HG02623 (cell line): ENCODE results near the gene FHL2.

Source experiments
- ATAC-seq: cut with Tn5 transposase; IDR thresholded peaks from one replicate; pipeline ENCODE4 v1.9.1; 2021; ENCODE audit warnings: moderate library complexity; ENCODE audit not compliant: unreplicated experiment

Gene FHL2

DNA sequence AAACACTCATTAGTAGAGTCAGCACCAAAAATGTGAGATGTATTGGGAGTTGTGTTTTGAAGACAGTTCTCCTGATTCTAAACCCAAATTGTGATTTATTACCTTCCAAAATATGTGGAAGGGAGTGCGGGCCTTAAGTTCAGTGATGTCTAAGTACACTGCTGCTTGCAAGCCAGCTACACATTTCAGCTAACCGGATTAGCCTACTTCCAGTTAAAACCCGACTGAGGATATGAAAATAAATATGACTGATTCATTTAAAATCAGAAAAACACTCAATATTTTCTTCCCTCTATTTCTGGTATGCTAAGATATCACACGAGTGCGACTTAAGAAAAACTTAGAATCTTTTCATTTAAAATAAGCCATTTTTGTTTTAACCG, 907 bp downstream of the FHL2 start:
- no peak for ATAC-seq

DNA sequence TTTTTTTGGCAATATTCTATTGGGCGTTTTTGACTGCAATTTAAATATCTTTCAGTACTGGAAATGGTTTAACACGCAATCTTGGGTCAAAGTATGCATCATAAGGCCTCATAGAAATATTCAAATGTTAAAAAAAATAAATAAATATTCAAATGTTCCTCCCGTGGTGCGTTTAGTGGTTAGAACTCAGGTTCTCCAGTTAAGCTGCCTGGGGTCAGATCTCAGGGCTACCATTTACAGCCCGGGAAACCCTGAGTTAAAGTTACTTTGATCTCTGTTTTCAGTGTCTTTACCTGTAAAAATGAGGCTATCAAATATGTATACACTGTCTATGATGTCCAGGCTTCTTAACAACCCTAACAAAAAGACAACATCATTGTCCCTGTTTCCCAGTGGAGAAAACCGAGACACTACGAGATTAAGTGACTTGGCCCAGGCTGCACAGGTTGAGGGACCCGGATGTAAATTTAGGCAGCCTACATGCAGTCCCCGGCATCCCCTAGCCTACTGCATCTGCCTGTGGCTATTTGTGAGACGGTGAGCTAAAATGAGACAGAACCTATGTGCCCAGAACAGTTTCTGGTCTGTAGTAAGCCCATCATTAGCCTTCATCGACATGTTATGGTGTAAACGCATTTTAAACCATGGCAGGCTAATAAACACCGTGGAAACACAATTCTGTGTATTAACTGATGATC, 1.7 kb downstream of the FHL2 start:
- no peak for ATAC-seq

GRCh38 chr2:105396254-105397024, 2.4 kb downstream of the FHL2 start:
- no peak for ATAC-seq

DNA sequence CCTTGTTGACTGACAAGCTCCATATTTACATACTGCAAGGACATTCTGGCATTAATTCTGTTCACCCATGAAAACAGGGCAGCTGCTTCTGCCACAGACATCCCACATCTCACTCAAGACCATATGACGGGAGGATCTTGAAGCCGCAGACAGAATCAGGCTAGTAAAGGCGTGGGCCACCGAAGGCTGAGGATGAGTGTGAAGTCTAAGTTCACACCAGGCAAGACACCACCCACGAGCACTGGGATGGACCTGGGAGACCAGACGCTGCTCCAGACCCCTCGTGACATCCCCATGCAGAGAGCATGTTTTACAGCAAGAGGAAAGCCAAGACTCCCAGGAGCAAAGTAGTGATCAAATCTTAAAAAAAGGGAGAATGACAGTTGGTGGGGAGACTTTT, 3.2 kb downstream of the FHL2 start:
- ATAC-seq, result no peak

DNA sequence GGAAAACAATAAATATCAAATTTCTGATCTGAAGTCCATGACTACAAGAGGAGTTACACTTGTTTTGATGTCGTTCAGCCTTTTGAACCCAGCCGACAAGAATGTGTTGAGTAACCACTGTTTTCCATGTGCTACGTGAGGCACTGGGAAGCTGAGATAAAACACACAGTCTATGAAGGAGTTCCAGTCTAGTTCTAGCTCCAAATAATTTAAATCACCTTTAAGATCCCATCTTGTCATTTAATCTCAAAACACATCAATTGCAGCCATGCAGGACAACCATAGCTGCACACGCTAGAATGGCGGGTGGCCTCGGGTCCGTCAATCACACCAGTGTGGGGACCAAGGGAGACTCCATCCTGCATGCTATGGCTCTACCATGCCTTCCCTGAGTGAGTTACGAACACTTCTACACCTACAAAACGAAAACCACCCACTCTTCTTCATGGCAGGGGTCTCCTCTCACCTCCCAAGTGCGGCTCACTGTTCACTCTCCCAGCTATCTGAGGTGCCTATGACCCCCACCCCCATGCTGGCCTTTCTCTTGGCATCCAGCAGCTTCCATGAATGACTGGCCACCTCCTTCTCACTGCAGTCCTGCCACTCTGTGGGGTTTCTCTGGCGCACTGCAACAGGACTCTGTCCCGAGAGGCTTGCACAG, 3.8 kb downstream of the FHL2 start:
- ATAC-seq, result no peak

- no peak for ATAC-seq
Observed at GRCh38 chr2:105393373-105394055, 5.3 kb downstream of the FHL2 start.

DNA sequence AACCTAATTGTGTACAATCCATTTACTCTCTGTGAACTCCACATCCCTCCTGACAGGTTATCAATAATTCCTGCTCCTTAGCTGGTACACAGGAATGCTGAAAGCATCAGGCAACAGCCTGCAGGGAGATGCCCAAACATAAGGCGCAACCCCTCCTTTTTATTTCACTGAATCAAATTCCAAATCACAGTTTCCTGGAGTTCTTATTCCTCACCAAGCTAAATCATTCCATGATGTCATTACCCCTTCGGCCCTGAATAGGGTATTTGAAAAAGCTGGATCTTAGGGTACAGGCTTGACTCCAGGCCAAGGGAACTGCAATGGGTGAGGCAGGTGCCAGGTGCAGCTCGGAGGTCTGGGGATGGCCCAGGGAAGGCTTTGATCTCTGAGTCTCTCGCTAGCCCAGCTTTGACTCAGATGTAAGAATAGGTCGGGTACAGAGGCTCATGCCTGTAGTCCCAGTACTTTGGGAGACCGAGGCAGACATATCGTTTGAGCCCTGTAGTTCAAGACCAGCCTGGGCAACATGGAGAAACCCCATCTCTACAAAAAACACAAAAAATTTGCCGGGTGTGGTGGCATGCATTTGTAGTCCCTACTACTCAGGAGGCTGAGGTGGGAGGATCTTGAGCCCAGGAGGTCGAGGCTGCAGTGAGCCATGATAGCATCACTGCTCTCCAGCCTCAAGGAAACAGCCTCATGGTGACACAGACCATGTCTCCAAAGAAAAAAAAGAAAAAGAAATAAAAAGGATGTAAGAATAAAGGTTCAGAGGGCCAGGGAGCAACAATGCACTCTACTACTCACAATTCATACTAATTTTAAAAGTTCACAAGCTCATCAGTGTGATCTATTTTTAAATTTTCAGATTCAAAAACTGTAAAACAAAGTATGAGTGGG, 6.8 kb downstream of the FHL2 start:
- no peak for ATAC-seq

- ATAC-seq, result no peak
Observed at GRCh38 chr2:105391058-105391627, 7.7 kb downstream of the FHL2 start.

- ATAC-seq, result no peak
Observed at GRCh38 chr2:105390454-105390853, 8.4 kb downstream of the FHL2 start.

DNA sequence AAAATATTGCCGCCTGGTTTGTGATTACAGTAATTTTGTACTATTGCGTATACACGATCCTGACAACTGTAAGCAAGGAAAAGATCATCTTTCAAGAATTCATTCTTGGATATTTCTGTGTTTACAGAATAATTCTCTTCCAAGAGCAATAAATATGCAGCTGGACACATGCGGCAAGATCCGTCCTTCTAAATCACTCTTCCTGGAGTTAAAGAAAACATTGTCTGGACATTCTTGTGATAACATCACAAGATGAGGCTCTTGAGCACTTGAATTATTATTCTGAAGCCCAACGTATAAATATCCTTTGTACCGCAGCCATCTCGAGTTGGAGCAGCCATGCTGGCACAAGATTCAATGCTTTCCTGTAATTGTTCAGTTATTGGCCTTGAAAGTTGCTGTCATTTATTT, 9.9 kb downstream of the FHL2 start:
- ATAC-seq, result no peak

- no peak for ATAC-seq
Observed at GRCh38 chr2:105387225-105387624, 11.6 kb downstream of the FHL2 start.

DNA sequence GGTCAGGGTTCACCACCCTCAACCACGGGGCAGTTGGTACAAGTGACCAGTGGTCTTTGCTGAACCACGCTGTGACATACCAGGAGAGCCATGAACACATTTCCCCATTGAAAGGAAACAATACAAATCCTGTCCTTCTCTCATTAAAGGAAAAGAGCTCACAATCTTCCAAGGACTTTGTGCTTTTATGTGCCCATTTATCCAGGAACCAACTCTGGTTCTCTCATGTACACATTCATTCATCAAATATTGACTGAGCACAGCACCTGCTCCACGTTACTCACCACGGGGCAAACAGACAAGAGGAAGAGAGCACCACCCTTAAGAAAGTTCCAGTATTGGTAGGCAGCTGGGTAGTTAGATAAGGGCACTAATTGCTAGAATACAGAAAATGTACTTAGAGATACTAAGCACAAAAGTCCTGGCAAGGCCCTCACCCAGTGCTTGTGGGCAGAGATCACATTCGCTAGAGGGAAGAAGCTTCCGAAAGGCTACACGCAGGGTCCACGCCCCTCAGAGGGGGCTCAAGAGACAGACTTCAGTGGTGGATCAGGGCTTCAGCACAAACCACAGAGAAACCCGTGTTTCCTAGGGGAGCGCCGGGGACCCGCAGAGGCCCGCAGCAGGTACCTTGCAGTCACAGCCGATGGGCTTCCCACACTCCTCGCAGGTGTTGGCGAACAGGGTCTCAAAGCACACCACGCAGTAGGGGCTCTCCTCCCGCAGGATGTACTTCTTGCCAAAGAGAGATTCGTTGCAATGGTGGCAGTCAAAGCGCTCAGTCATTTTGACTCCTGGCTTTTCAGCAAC, 12.9 kb downstream of the FHL2 start:
- no peak for ATAC-seq

- ATAC-seq, result no peak
Observed at GRCh38 chr2:105384861-105385260, 14.0 kb downstream of the FHL2 start.

DNA sequence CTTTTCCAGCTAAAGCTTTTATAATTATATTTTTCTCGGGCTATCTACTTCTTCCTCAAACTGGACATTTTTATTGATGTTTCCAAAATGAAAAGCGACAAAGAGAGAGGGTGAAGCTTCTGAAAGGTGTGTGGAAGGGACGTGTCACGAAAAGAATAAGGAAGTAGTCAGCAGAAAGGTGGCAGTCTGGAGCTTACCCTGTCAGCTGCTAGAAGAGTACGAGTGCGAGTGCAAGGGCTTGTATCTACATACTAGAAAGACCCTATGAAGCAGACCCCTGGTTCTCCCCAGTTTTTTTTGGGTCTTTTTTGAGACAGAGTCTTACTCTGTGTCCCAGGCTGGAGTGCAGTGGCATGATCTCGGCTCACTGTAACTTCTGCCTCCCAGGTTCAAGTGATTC, 14.6 kb downstream of the FHL2 start:
- no peak for ATAC-seq

- no peak for ATAC-seq
Observed at GRCh38 chr2:105383432-105384166, 15.3 kb downstream of the FHL2 start.

DNA sequence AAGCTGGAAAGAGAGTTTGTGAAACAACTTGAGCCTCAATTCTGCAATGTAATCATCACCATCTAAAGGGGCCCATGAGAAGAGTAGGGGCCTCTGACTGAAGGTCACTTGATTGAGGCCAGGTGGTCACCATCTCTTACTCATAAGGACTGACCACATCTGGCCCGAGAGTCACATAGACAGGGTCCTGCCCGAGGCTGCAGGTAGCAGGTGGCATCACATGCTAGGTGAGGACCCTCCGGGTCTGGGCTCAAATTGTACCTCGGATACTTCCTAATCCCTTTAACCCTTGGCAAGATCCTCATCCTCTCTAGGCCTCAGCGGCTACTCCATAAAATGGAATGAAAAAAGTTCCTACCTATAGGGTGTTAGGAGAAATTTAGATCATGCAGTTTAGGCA, 16.7 kb downstream of the FHL2 start:
- no peak for ATAC-seq

- no peak for ATAC-seq
Observed at GRCh38 chr2:105381101-105381668, 17.7 kb downstream of the FHL2 start.

GRCh38 chr2:105380432-105381100, 18.3 kb downstream of the FHL2 start:
- ATAC-seq, result no peak
